CD4-positive, alpha-beta T cell treated with Interleukin-12 subunit alpha and Interleukin-12 subunit beta, for 1 hour (primary cell): Measurements from ENCODE around the gene ALG11.
"Not testable (repeated sequence)": the region's sequence is repeated elsewhere in the genome, so short reads cannot be mapped to it uniquely, and the experiment has no call there.

Experiments used
- DNase-seq: peaks from one replicate; pipeline ENCODE4 v3.0.0-alpha.2; 2020

ALG11 gene

GRCh38 chr13:52033039-52033438, 20.8 kb downstream of the ALG11 start:
- no peak for DNase-seq

DNA sequence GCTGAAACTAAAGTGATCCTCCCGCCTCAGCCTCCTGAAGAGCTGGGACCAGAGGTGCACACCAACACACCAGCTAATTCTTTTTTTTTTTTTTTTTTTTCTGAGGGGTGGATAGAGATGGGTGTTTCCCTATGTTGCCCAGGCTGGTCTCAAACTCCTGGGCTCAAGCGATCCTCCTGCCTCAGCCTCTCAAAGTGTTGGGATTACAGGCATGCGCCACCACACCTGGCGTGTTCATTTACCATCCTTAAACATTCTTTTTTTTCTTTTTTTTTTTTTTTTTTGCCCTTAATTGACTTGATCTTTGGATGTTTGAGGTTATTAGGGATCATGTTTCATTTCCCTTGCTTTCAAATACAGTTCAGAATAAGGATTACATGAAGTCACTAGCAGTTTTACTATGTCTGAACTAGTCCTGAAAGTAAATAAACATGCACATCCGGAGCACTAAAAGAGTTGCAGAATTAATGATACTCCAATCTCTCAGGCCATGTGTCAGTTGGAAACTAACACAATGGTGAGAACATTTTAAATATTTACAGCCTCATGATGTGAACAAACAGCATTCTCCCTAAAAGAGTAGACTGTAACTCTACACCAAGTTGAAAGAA, 22.5 kb downstream of the ALG11 start:
- DNase-seq = no peak

DNA sequence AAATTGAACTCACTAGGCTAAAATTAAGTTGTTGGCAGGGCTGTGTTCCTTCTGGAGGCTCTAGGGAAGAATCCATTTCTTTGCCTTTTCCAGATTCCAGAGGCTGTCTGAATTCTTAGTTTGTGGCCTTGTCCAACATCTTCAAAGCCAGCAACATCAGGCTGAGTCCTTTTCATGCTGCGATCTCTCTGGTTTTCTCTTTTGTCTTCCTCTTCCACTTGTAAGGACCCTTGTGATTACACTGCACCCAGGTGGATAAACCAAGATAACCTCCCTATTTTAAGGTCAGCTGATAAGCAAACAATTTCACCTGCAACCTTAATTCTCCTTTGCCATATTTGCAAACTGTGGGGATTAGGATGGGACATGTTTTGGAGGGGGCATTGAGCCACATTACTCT, 23.8 kb downstream of the ALG11 start:
- no peak for DNase-seq

DNA sequence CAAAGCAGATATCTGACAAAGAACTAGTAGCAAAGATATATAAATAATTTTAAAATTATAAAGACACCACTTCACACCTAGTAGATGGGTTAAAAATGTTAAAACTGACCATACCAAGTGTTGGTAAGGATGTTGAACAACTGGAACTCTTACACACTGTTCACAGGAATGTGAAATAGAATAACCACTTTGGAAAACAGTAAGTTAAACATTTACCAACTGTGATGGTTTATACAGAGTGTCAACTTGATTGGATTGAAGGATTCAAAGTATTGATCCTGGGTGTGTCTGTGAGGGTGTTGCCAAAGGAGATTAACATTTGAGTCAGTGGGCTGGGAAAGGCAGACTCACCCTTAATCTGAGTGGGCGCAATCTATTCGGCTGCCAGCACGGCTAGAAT, 31.5 kb downstream of the ALG11 start:
- DNase-seq = no peak

- no peak for DNase-seq
These were observed 35.3 kb downstream of the ALG11 start for GRCh38 chr13:52047463-52047862.

DNA sequence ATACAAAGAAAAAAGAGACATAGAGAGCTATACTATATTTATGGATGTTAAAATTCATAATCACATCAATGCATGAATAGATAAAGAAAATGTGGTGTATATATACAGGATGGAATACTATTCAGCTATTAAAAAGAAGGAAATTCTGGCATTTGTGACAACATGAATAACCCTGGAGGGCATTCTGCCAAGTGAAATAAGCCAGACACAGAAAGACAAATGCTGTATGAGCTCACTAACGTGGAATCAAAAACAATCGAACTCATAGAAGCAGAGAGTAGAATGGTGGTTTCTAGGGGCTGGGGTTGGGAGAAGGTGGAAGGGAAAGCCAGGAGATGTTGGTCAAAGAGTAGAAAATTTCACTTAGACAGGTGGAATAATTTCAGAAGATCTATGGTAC, 36.3 kb downstream of the ALG11 start:
- DNase-seq = no peak

DNA sequence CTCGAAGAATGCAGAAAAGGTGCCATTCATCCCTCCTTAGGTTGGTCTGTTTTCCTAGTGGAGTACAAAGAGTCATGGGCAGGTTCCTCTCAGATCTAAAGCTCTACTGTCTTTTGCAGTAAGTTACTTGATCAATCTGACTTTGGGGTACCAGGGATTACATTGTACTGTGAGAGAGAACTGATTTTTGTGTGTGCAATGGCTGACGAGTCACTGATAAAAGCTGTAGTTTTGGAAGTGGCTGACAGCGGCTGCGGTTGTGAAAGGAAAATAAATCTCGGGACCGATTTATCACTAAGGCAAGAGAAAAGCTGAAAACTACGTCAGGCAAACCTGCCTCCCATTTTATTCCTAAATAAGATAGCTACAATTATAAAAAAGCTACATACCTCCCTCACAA, 39.2 kb downstream of the ALG11 start:
- no peak for DNase-seq

- no peak for DNase-seq
These were observed 41.3 kb downstream of the ALG11 start for GRCh38 chr13:52053460-52053859.

DNA sequence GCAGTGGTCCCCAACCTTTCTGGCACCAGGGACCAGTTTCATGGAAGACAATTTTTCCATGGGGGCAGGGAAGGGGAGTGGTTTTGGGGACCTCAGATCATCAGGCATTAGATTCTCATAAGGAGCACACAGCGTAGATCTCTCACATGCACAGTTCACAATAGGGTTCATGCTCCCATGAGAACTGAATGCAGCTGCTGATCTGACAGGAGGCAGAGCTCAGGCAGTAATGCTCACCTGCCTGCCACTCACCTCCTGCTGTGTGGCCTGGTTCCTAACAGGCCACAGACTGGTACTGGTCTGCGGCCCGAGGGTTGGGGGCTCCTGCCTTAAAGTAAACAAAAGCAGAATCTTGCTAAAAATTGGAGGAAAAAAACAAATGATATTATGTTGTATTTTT, 48.9 kb downstream of the ALG11 start:
- not testable (repeated sequence) for DNase-seq

DNA sequence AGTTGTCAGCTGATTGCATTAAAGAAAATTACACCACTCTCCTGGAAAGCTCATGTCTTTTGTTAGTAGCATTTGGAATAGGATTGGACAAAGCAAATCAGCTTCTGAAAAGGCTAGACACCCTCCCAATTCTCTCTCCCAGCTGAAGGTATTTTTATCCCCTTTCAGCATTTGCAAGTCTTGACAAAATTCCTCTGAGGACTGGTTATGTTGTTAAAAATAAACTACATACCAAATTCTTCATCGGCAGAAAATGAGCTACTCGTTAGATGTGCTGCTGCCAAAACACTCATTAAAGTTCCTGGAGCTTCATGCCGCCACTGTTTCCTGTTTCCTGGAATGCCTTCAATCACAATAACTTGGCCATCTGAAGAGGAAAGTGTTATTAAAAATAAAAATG, 49.4 kb downstream of the ALG11 start:
- DNase-seq = no peak

- DNase-seq = no peak
These were observed 55.0 kb downstream of the ALG11 start for GRCh38 chr13:52067237-52067636.

- peak; percentile 1 for DNase-seq
These were observed 58.8 kb downstream of the ALG11 start for GRCh38 chr13:52070929-52071523.
